Measurements from ENCODE around the gene RTP1. TPM values are rescaled to one million over a fixed set of nuclear protein-coding genes. Genes with fewer than 3 reads are reported as not detected.

RTP1 gene
- total RNA-seq, 1 experiment from 2014 or later, result not detected

DNA sequence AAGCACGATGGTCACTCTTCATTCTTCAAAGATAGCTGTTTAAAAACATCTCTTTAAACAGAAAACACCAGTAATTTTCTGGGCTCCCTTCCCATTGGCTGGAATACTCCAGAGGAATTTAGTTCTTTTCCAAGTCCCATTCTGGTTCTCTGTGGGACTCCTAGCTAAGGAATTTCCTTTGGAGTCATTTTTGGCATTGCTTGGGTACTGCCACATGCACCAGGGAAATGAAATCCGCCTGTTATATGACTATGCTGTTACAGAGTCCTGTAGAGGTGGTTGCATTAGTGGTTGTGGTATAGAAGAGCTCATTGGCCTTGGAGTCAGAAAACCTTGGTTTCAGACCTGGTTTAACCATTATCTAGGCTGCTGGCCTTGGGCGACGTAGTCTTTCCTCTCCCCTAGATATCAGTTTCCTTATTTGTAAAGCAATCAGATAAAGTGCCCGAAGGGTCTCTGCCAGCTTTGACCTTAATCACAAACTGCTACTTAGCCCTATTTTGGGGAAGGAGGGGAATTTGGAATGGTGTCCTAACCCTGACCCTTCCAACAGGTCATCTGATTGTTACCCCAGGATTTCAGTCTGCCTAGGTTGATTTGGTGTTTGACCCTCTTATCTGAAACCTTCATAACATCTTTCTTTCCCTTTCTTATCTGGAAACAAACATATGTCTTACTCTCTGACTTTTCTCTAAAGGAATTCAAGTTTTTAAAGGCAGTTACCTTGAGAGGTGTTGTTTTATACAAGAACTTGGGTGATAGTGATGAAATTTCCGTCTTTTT, 13.4 kb downstream of the RTP1 start:
- no peak for ATAC-seq
- H3K4me2 ChIP-seq (ENCODE audit: low read length), result no peak overlapping the region
- no peaks in the 10 kb centered on the region for H3K9me2 ChIP-seq (ENCODE audit: insufficient read depth)
- TF ChIP-seq POLR2A (IDR thresholded peaks at IDR 0.05; ENCODE audit: borderline replicate concordance, extremely low read depth, insufficient read depth, insufficient read length), result no peak
- TF ChIP-seq CBX3 (IDR thresholded peaks at IDR 0.05; ENCODE audit: low read depth), result no peak
- no peak for TF ChIP-seq EZH2phosphoT487 (IDR thresholded peaks at IDR 0.05; ENCODE audit: borderline replicate concordance)
- TF ChIP-seq ZFX (IDR thresholded peaks at IDR 0.05), result no peak
- TF ChIP-seq, protein P1, sequence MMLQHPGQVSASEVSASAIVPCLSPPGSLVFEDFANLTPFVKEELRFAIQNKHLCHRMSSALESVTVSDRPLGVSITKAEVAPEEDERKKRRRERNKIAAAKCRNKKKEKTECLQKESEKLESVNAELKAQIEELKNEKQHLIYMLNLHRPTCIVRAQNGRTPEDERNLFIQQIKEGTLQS (IDR thresholded peaks at IDR 0.05), result no peak
- TF ChIP-seq CEBPB (IDR thresholded peaks at IDR 0.05; ENCODE audit: low read depth), result no peak
- TF ChIP-seq EGR1 (IDR thresholded peaks at IDR 0.05; ENCODE audit: low read depth), result no peak
- TF ChIP-seq SP1 (IDR thresholded peaks at IDR 0.05; ENCODE audit: low read depth), result no peak
- TF ChIP-seq POLR2AphosphoS5 (IDR thresholded peaks at IDR 0.05; ENCODE audit: low read depth, low read length), result no peak
- TF ChIP-seq JUND (IDR thresholded peaks at IDR 0.05), result no peak
- TF ChIP-seq ZNF274 (IDR thresholded peaks at IDR 0.05; ENCODE audit: low read depth, low read length), result no peak
- TF ChIP-seq FOSL1 (IDR thresholded peaks at IDR 0.05; ENCODE audit: low read depth), result no peak
- TF ChIP-seq TCF7L2 (IDR thresholded peaks at IDR 0.05; ENCODE audit: borderline replicate concordance, extremely low read depth, insufficient read depth, insufficient read length), result no peak
- TF ChIP-seq, protein P2, sequence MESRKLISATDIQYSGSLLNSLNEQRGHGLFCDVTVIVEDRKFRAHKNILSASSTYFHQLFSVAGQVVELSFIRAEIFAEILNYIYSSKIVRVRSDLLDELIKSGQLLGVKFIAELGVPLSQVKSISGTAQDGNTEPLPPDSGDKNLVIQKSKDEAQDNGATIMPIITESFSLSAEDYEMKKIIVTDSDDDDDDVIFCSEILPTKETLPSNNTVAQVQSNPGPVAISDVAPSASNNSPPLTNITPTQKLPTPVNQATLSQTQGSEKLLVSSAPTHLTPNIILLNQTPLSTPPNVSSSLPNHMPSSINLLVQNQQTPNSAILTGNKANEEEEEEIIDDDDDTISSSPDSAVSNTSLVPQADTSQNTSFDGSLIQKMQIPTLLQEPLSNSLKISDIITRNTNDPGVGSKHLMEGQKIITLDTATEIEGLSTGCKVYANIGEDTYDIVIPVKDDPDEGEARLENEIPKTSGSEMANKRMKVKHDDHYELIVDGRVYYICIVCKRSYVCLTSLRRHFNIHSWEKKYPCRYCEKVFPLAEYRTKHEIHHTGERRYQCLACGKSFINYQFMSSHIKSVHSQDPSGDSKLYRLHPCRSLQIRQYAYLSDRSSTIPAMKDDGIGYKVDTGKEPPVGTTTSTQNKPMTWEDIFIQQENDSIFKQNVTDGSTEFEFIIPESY (IDR thresholded peaks at IDR 0.05; ENCODE audit: extremely low read depth, insufficient replicate concordance, low read length), result no peak
- TF ChIP-seq, protein P3, sequence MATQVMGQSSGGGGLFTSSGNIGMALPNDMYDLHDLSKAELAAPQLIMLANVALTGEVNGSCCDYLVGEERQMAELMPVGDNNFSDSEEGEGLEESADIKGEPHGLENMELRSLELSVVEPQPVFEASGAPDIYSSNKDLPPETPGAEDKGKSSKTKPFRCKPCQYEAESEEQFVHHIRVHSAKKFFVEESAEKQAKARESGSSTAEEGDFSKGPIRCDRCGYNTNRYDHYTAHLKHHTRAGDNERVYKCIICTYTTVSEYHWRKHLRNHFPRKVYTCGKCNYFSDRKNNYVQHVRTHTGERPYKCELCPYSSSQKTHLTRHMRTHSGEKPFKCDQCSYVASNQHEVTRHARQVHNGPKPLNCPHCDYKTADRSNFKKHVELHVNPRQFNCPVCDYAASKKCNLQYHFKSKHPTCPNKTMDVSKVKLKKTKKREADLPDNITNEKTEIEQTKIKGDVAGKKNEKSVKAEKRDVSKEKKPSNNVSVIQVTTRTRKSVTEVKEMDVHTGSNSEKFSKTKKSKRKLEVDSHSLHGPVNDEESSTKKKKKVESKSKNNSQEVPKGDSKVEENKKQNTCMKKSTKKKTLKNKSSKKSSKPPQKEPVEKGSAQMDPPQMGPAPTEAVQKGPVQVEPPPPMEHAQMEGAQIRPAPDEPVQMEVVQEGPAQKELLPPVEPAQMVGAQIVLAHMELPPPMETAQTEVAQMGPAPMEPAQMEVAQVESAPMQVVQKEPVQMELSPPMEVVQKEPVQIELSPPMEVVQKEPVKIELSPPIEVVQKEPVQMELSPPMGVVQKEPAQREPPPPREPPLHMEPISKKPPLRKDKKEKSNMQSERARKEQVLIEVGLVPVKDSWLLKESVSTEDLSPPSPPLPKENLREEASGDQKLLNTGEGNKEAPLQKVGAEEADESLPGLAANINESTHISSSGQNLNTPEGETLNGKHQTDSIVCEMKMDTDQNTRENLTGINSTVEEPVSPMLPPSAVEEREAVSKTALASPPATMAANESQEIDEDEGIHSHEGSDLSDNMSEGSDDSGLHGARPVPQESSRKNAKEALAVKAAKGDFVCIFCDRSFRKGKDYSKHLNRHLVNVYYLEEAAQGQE (IDR thresholded peaks at IDR 0.05; ENCODE audit: low read depth), result no peak
- no peak for TF ChIP-seq CTCF (IDR thresholded peaks at IDR 0.05 in 2 of 3, conservative IDR thresholded peaks at IDR 0.05 in 1 of 3; ENCODE audit: borderline replicate concordance in 1 of 3, insufficient read depth in 1 of 3, low read depth in 2 of 3, low read length in 2 of 3)
- H2AFZ ChIP-seq (ENCODE audit: low read depth, low read length, poor library complexity, severe bottlenecking), result no peak overlapping the region
- H3K27me3 ChIP-seq (ENCODE audit: insufficient read depth, low read length), result no peaks in the 10 kb centered on the region
- no TSS peak for BruUV-seq (replicated peaks)
- H3K9me3 ChIP-seq (ENCODE audit: control insufficient read depth in 1 of 2, insufficient read depth in 1 of 2, low read depth in 1 of 2, low read length in 2 of 2), result no peaks in the 10 kb centered on the region
- H3K4me1 ChIP-seq (ENCODE audit: control insufficient read depth in 1 of 2, insufficient read depth in 2 of 2, low read length in 2 of 2), result peaks cover 0 to 5% of the 10 kb centered on the region in 2 experiments; a peak in 1 of 4 replicates
- ChIA-PET CTCF (interaction anchor here (1.1 to 1.6 kb wide), 3 partner anchors 10 to 469 kb away, joined by 3 to 6 read pairs (median 5); no protein-coding TSS in a partner anchor), RAD21 (ENCODE audit: low non-redundant PET in 1 of 2, low total read pairs in 2 of 2, uncharacterized antibody in 2 of 2, unreplicated experiment in 2 of 2) (no interaction called here), POLR2A (no interaction called here)
- no peaks in the 10 kb centered on the region for H3K36me3 ChIP-seq (ENCODE audit: control insufficient read depth in 1 of 2, insufficient read depth in 2 of 2, low read length in 2 of 2)
- intact Hi-C loops (cut with micrococcal nuclease), result no loop called here
- no peaks in the 10 kb centered on the region for H4K20me1 ChIP-seq (ENCODE audit: insufficient read depth)
- H3K9ac ChIP-seq (ENCODE audit: low read length), result no peak overlapping the region
- H3K4me3 ChIP-seq (replicated peaks in 1 of 2; ENCODE audit: low read depth in 1 of 2, low read length in 2 of 2), result no peak overlapping the region
- H3K27ac ChIP-seq (ENCODE audit: low read depth, low read length), result no peak overlapping the region
- no peaks in the 10 kb centered on the region for H3K79me2 ChIP-seq (ENCODE audit: insufficient read depth, low read length)
- no peak for DNase-seq (ENCODE audit: low read depth, low spot score)
